Hindlimb muscle (tissue), 1 donor: Measurements from ENCODE around the gene SPTB. TPM values are rescaled to one million over a fixed set of nuclear protein-coding genes. Genes with fewer than 3 reads are reported as not detected.

Experiments used
- DNase-seq: peaks from one replicate; pipeline ENCODE4 v3.0.0-alpha.2; 2013
- polyA plus RNA-seq: library from polyadenylated mRNA; unstranded; fragments of 120-200 nt; gene quantifications from one replicate; pipeline ENCODE4 v1.2.1, GENCODE V29; 2013; ENCODE audit not compliant: insufficient read length

SPTB gene
- polyA plus RNA-seq, 1 donor = 215 TPM

DNA sequence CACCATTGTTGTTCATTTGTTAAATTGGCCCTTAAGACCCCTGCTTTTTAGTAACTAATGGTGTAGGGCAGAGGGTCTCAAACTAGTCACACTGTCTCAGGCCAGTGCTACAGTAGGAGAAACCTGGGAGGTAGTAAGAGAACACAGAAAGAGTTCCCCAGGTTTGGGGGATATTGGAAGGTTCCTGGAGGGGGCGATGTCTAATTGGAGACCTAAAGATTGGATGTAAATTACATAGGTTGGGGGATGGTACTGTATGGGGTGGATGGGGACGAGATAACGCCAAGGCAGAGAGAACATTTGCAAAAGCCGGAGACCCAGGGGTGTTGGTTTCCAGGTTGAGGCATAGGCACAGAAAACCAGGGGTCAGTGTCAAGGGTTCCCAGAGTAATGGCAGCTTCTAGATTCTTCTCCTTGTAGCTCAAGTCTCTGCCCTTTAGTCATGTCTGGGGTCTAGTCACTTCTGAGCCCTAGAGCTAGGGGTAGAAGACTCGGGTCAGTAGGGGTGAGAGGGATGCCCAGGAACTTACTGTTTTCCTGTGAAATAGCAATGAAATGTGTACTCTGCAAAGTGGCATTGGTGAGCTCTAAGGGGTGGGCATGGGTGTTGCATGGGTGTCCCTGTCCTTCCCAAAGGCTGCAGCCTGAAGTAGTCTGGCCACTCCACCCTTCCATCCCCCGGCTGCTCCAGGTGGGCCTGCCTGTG is 153.7 kb downstream of the SPTB start:
- DNase-seq = no peak

DNA sequence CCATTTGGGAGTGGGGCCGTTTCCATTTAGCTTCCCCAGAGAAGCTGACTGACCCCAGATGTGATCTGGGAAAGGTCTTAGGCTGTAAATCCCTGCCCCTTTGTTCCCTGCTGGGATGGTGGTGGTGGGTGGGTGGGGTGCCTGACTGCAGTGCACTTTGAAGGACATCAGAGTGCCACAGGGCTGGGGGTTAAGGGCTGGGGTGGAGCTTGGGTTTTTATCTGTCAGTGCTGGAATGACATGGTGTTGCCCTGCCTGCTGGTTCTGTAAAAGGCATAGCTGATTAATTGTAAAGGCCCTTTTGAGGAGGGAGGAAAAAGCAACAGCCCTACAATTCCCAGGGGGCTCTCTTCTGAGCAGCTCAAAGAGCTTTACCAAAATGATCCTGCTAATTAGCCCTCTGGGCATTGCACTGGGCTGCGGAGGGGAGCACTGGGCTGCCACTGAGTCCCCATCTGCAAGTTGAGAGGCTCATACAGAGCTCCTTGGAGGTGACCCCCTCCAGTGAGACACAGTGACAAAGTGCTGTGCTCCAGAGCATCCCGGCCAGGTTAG is 154.4 kb downstream of the SPTB start:
- no peak for DNase-seq

GRCh38 chr14:64724578-64724930 is 155.2 kb downstream of the SPTB start:
- DNase-seq = no peak

- DNase-seq = no peak
Observed at GRCh38 chr14:64723691-64724577, 155.8 kb downstream of the SPTB start.

- DNase-seq = no peak
Observed at GRCh38 chr14:64722842-64723447, 156.8 kb downstream of the SPTB start.

GRCh38 chr14:64721899-64722298 is 157.8 kb downstream of the SPTB start:
- no peak for DNase-seq

DNA sequence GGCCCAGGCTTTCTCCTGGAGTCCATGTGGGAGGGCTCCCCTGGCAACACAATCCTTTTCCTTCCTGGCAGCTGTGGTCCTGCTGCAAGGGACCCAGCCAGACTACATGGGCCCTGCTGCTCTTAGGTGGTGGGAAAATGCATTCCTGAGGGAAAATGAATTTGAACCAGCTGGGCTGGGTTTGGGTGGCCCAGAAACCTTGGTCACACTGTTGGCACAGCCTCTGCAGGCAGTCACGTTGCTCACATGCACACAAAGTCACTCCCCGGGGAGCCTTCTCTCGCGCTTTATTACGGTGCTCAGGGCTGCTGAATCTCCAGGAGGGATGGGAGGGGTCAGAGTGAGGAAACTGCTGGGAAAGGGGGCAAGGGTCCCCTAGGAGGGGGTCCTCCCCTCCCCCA is 158.3 kb downstream of the SPTB start:
- no peak for DNase-seq

DNA sequence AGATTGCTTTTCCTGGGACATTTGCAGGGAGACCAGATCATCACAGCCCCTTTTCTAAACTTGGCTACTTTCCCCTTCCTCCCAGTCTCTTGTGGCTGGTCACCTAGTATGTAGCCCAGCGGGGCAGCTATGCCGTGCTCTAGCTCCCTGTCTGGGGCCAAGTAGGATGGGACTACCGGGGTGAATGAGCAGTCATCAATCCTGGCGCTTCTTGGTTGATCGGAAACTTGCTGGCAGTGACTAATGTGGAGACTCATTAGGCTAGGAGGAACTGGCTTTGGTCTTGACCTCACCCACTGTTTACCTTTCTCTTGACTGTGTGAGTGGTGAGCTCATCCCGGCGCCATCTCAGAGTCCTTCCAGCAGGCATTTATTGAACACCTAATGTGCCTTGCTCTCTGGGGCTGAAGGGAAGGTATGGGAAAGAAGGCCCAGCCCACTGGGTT is 159.6 kb downstream of the SPTB start:
- DNase-seq = no peak

DNA sequence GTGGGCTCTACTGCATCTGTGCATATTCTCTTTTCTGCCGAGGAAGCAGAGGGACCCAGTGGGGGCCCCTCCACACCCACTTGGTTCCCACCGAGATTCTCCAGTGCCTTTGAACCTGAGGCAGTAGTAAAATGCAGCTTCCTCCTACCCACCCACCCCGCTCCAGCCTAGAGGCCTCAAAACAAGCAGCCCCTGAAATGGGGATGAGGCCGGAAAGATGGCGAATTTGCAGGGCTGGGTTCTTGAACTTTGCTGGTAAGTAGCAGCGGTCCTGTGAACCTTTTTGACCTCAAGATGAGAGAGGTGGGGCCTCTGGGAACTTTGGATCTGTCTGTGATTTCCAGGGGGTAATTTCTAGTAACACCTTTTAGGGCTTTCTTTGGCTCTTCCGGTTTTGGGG is 160.1 kb downstream of the SPTB start:
- DNase-seq = no peak

DNA sequence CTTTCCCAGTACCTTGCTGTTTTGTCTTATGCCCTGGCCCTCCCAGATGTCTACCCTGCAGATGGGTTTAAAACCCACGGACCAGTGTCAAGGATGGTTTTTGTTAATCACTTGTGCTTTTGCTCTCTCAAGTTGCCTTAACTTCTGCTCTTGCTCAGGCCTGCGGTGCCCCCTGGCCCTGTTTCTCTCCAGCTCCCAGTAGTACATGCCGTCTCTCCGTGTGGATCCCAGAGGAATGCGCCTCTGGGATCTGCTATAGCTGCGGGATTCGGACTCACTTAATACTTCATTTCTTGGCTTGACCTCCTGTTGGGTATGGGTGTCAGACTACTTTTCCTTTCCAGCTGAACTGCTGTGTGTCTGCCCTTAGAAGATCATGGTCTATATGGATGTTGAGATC is 160.9 kb downstream of the SPTB start:
- DNase-seq = no peak

GRCh38 chr14:64717870-64718269 is 161.8 kb downstream of the SPTB start:
- DNase-seq = no peak

GRCh38 chr14:64715628-64716412 is 163.9 kb downstream of the SPTB start:
- no peak for DNase-seq

DNA sequence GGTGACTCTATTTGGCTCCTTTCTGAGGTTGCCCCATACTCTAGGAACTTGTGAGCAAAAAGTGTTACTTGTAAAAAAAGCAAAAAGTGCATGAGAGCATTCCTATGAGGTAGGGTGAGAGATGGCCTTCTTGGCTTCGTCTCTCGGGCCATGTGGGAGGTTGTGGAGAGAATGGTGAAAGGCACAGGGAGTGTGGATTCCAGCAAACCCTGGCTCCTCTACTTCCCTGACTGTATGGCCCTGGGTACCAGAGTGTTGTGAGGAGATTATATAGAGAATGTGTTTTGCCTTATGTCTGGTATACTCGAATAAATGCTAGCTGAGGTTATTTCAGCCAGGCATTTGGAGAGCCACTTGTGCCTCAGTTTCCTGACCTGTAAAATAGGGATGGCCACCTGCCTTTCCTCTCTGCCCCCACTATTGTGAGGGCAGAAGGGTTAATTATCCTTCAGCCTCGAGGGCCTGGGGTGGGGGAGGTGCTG is 164.5 kb downstream of the SPTB start:
- no peak for DNase-seq

DNA sequence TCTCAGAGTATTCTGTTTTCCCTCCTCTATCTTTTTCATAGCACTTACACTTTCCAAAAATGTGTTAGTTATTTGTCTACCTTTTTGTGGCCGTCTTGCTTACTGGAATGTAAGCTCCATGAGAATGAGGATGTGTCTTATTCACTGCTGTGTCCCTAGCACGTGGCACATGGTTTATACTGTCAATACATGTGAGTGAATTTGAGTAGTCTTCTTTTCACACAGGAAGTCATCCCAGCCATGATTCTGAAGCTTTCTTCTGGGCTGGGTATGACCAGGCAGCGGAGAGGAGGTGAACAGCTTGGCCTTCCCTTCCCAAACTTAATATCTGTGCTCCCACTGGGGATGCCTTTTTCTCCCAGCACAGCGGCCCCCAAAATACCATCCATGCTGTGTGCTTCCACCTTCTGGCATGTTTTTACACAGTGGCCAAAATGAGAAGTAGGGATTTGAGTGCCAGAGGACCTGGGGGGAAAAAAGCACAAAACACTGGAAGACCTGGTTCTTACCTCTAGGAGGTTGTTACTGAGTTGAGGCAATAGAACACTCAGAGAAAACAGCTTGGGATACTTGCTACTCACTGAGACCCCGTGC is 165.2 kb downstream of the SPTB start:
- DNase-seq = no peak

GRCh38 chr14:64713677-64714076 is 166.0 kb downstream of the SPTB start:
- no peak for DNase-seq

GRCh38 chr14:64711039-64711438 is 168.7 kb downstream of the SPTB start:
- no peak for DNase-seq

- no peak for DNase-seq
Observed at GRCh38 chr14:64709126-64709525, 170.6 kb downstream of the SPTB start.

GRCh38 chr14:64708148-64709004 is 171.3 kb downstream of the SPTB start:
- DNase-seq = no peak

GRCh38 chr14:64707661-64708060 is 172.0 kb downstream of the SPTB start:
- DNase-seq = no peak

DNA sequence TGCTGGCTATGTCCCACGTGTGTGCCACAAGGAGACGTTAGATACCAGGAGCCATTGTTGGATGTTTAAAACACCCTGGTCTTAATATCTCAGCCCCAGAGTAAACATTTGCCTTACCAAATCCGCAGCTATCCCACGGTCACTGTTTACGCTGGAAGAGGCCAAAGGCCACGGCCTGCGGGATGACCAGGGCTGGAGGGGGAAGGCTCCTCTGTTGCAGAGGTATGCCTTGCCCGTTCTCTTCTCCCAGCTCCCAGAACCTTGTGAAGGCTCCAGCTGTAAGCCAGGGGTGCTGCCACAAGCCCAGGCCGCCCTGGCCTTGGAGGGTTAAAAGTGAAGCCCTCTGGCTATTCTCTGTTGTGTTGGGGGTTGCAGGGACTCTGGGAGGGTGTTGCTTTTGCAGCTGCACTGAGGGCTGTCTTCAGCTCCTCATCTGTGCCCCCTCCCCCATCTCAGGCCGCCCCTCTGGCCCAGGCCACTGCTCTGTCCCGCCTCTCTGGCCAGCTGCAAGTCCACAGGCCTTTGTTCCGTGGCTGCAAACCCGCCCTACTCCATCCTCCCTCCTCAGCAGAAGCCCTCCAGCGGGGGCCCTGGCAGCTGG is 173.0 kb downstream of the SPTB start:
- peak; percentile 75 for DNase-seq
